NCI-H526 (cell line): ENCODE measurements around the gene TRIM37.
"Not testable (repeated sequence)": the region's sequence is repeated elsewhere in the genome, so short reads cannot be mapped to it uniquely, and the experiment has no call there.

Source experiments
- DNase-seq, 2 experiments: peaks; one replicate each; lab custom pipeline; 2025; lab: John Stamatoyannopoulos, UW

Gene TRIM37

GRCh38 chr17:58993311-58993710, 113.4 kb downstream of the TRIM37 start:
- DNase-seq, result no peak

- DNase-seq, result no peak
These were observed 114.9 kb downstream of the TRIM37 start for GRCh38 chr17:58991718-58992331.

GRCh38 chr17:58989629-58990028, 117.1 kb downstream of the TRIM37 start:
- no peak for DNase-seq

GRCh38 chr17:58985971-58986370, 120.7 kb downstream of the TRIM37 start:
- no peak for DNase-seq

GRCh38 chr17:58985367-58985766, 121.3 kb downstream of the TRIM37 start:
- DNase-seq, result no peak

- DNase-seq, result no peak
These were observed 124.1 kb downstream of the TRIM37 start for GRCh38 chr17:58982626-58983025.

GRCh38 chr17:58980706-58981481, 125.8 kb downstream of the TRIM37 start:
- no peak for DNase-seq

- DNase-seq, result no peak
These were observed 130.1 kb downstream of the TRIM37 start for GRCh38 chr17:58976541-58976940.

GRCh38 chr17:58974354-58974753, 132.3 kb downstream of the TRIM37 start:
- no peak for DNase-seq

GRCh38 chr17:58970609-58971450, 135.8 kb downstream of the TRIM37 start:
- DNase-seq, result no peak

- DNase-seq, result no peak
These were observed 137.1 kb downstream of the TRIM37 start for GRCh38 chr17:58969612-58970011.

GRCh38 chr17:58969156-58969555, 137.5 kb downstream of the TRIM37 start:
- no peak for DNase-seq

- no peak for DNase-seq
These were observed 138.1 kb downstream of the TRIM37 start for GRCh38 chr17:58968426-58969061.

GRCh38 chr17:58966208-58966607, 140.5 kb downstream of the TRIM37 start:
- DNase-seq, result no peak

- DNase-seq, result no peak
These were observed 141.5 kb downstream of the TRIM37 start for GRCh38 chr17:58965221-58965620.

- DNase-seq, result peak in 1 of 2 experiments; percentile 11
These were observed 146.6 kb downstream of the TRIM37 start for GRCh38 chr17:58960068-58960467.

- not testable (repeated sequence) for DNase-seq
These were observed 149.0 kb downstream of the TRIM37 start for GRCh38 chr17:58957725-58958073.

GRCh38 chr17:58956997-58957724, 149.5 kb downstream of the TRIM37 start:
- no peak for DNase-seq

- not testable (repeated sequence) for DNase-seq
These were observed 152.3 kb downstream of the TRIM37 start for GRCh38 chr17:58954358-58954757.

GRCh38 chr17:58947824-58948223, 158.9 kb downstream of the TRIM37 start:
- DNase-seq, result no peak

GRCh38 chr17:58947411-58947810, 159.3 kb downstream of the TRIM37 start:
- DNase-seq, result no peak

GRCh38 chr17:58944166-58944565, 162.5 kb downstream of the TRIM37 start:
- no peak for DNase-seq
